HG02885 (cell line): ENCODE results near the gene LILRB3.
"Not testable (repeated sequence)": the region's sequence is repeated elsewhere in the genome, so short reads cannot be mapped to it uniquely, and the experiment has no call there.

Source experiments
- ATAC-seq: cut with Tn5 transposase; IDR thresholded peaks from one replicate; pipeline ENCODE4 v1.9.1; 2021; ENCODE audit warnings: mild to moderate bottlenecking; ENCODE audit not compliant: unreplicated experiment, poor library complexity

Gene LILRB3

DNA sequence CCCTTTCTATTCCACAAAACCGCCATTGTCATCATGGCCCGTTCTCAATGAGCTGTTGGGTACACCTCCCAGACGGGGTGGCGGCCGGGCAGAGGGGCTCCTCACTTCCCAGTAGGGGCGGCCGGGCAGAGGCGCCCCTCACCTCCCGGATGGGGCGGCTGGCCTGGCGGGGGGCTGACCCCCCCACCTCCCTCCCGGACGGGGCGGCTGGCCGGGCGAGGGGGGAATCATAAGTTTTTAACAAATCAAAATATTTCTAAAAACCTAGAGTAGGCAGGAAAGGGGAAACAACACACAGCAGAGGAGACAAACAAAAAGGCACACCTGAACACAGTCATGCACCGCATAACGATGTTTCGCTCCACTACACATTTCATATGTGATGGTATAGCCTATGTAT, 8.1 kb downstream of the LILRB3 start:
- ATAC-seq, result not testable (repeated sequence)

DNA sequence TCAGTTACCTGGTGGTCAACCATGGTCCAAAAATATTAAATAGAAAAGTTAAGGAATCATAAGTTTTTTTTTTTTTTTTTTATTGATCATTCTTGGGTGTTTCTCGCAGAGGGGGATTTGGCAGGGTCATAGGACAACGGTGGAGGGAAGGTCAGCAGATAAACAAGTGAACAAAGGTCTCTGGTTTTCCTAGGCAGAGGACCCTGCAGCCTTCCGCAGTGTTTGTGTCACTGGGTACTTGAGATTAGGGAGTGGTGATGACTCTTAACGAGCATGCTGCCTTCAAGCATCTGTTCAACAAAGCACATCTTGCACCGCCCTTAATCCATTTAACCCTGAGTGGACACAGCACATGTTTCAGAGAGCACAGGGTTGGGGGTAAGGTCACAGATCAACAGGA, 8.6 kb downstream of the LILRB3 start:
- not testable (repeated sequence) for ATAC-seq

DNA sequence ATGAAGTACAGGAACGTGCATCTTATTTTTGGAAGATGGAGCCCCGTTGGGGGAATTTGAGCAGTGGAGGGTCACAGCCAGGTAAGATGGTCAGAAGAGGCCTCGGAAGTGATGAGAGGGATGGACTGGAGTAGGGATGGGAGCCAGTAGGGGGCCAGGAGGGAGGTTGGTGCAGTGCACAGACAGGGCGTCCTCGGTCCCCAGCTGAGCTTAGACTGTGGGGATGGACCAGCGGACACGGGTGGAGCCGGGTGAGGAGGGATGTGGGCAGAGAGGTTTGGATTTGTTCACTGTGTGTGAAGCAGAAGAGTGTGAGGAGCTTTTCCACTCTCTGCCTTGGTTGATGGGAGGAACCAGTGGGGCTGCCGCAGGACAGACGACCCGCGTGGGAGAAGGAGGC, 11.6 kb downstream of the LILRB3 start:
- no peak for ATAC-seq

DNA sequence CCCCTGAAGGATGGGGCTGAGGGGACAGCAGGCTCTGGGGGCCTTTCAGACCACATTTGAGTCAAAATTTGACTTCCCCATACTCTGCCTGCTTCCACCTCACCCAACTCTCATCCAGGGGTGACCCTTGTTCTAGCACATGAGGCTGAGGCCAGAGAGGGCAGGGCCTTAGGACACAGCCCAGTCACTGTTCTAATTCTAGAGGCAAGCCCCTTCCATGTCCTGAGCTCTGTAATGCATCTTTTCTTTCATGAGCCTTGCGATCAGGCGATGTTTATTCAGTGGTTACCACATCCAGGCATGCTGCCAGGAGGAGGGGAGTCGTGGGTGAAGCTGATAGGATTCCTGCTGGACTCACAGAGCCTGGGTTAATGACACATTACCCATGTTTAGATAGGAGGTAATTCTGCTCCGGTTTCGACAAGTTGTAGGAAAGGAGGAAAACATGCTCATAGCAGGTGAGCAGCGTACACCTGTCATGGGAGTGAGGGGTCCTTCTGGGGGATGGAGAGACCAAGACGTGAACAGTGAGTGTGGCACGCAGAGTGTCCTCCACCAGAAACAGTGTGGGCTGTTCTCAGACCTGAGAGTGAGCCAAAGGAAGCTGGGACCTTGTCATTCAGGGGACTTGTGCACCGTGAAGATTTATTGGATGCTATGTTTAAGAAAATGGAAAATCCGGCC, 12.9 kb downstream of the LILRB3 start:
- no peak for ATAC-seq

DNA sequence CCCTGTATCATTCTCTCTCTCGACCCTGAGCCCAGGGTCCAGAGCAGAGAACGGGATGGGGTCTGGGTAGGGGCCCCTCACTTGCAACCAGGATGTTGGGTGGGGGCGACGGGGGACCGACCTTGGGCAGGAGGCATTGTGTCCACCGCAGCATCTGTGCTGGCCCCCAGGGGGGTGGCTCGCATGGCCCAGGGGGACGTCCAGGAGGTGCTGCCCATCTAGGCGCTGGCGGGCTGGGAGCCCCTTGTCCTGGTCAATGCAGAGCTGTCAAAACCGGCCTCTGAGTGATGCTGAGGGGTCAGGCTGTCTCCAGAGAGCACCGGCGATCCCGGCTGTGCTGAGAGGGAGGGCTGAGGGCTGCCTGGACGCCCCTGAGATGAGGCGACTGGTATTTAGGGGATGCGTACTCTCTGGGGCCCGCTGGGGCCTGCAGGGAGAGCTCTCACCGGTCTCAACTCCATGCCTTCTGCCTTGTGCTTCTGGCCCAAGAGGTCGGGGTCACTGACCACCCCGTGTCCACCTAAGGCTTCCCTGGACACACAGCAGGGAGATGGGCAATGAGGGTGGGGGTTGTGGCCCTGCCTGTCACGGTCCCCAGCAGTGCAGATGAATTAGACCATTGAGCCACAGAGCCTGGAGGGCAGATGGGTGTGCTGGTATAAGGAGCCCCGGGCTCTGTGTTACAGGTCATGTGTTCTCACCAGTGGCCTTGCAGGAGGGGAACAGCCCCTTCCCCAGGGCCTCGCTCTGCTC, 13.6 kb downstream of the LILRB3 start:
- no peak for ATAC-seq

DNA sequence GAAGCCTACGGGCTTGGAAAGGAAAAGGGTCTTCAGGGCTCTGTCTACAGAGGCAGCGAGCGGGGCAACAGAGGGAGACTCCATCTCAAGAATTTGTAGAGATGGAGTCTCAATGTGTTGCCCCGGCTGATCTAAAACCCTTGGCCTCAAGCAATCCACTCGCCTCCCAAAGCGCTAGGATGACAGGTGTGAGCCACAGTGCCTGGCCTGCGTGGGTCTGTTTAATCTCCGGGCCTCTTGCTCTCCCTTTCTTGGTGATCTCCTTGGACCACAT, 14.1 kb downstream of the LILRB3 start:
- ATAC-seq, result no peak

DNA sequence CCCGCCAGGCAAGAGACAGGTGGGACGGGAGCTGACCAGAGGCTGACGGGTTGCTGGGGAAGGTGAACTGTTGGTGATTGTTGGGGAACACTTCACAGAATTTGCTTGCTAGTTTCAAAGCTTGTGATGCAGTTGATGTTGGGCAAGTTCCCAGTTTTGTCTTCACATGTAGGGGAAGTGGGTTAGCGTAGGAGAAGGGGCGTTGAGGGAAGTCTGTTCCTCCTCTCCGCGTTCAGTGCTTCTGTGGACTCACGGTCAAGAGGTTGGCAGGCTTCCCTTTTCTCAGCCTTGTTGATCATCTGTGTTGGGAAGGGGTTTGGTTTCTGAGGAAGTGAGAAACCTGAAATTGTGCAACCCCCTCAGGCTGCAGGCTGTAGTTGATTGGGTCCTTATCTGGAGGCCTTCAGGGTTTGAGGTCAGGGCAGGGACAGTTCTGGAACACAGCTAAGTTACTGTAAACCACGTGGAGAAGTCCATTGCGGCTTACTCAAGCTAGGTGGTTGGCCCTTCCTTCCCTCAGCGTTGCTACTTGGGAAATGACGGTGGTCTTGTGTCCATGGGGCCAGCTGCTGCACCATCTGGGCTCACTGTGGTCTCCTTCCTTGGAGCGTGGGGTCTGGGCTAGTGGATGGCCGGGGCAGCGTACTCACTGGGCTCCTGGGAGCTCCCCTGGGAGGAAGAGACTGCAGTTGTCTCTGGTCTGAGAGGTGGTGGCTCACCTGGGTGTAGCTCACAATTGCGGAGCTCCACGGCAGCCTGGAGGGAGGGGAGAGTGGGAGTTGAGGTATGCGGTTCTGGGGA, 14.6 kb downstream of the LILRB3 start:
- peak; percentile 56 for ATAC-seq

DNA sequence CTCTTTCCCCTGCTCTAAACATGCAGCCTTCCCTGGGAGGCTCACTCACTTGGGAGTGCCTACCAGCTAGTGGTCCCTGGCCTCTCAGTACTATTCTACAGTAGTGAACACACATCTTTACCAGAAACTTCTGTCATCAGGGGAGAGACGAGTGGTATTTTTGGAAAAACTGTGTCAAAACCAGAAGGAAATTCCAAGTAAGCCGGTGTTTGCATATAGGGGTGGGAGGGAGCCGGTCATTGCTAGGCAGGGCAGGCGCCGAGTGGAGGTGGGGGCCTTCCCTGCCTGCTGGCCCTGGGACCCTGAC, 15.2 kb downstream of the LILRB3 start:
- no peak for ATAC-seq

DNA sequence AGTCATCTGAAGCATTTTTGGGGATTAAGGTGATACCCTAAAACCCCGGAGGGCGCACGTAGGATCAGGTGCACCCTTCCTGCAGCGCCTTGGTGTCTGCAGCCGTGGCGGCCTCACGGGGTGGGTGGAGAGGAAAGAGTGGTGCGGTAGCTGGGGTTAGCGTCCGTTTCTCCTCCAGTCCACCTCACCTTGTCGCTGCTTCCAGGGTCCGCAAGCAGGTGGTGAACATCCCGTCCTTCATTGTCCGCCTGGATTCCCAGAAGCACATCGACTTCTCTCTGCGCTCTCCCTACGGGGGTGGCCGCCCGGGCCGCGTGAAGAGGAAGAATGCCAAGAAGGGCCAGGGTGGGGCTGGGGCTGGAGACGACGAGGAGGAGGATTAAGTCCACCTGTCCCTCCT, 15.6 kb downstream of the LILRB3 start:
- ATAC-seq, result not testable (repeated sequence)

DNA sequence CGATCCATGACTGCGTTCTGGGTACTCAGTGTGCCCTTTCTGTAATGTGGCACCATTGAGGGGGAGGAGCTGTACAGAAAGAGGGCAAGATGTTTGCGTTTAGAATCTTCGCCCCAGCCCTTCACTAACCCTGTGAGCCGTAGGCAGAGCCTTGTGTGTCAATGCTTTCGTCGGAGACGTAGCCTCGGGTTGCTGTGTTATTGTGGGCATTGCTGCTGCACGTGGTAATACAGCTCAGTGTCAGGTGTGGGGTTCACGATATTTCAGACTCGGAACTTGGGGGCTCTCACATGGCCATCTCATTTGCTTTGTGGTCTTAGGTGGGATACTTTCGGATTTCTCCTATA, 16.0 kb downstream of the LILRB3 start:
- no peak for ATAC-seq

DNA sequence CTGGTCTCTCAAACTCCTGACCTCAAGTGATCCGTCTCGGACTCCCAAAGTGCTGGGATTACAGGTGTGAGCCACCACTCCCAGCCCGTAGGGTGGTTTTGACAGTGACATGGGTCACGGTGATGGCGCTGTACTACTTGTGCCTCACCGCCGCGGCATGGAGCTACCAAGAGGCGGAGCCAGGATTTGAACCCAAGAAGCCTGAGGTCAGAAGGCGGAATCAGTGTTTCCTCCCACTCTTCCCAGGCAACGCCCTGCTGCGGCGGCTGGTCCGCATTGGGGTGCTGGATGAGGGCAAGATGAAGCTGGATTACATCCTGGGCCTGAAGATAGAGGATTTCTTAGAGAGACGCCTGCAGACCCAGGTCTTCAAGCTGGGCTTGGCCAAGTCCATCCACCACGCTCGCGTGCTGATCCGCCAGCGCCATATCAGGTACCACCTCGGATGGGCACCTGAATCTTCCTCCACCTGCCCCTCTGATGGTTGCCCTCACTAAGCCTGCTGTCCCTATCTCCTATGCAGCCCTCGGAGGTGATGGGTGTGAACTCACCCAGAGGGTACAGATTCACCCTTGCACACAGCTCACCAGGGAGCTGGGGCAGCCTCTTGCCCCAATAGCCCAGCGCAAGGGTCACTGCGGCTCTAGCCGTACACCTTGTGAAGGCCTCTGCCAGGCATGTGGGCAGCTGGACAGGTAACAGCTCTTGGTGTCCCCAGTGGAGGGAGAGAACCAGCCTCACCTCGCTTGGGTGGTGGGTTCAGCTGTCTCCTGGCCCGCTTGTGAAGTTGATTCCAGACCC, 16.6 kb downstream of the LILRB3 start:
- ATAC-seq, result no peak

DNA sequence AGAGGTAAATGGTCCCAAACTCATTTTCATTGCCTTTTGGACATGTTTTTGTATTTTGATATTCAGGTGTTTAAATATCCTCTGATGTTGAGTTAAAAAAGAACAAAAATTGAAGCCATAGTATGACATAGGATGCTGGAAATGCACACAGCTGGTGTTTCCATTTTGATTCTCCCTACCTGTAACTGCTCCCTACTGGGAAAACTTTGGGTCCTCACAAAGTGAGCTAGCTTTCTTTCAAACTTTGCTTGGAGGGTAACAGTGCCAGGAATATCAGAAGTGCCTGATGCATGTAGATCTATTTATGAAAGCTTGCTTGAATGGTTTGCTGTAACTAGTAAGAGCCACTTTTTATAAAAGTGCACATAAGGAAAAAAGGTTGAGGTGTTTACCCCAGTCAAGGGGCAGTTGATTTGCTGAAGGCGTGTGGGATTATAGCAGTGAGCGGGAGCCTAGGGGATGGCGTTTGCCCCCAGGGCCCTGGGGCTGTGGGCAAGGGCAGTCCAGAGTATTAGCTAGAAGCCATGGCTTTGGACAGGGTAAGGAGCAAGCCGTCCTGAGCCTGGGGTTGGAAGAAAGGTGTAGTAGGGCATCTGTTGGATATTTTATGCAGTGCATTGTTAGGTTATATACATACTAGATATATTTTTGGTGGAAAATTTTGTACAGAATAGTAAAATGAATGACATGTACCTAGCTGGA, 17.9 kb downstream of the LILRB3 start:
- no peak for ATAC-seq

DNA sequence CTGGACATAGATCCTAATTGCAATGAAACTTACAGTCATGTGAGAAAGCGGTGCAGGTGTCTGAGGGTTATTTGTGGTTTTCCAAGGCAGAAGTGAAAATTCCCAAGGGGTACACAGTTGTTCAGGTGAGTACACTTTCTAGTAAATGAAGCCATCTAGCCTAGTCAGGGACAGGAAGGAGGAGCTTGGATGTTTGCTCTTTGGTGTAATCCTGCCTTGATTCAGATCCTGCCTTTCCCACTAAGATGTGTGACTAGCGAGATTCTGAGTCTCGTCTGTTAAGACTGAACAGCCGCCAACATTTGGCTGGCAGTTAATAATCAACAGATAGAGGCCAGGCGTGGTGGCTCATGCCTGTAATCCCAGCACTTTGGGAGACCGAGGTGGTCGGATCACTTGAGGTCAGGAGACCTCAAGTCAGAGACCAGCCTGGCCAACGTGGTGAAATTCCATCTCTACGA, 19.6 kb downstream of the LILRB3 start:
- ATAC-seq, result no peak

DNA sequence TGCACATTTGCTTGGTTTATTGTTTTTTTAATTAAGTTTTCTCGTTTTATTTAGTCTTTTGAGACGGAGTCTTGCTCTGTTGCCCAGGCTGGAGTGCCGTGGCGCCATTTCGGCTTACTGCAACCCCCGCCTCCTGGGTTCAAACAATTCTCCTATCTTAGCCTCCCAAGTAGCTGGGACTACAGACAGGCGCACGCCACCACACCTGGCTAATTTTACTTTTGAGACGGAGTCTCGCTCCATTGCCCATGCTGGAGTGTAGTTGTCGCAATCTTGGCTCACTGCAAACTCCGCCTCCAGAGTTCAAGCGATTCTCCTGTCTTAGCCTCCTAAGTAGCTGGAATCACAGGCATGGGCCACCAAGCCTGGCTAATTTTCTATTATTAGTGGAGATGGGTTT, 20.8 kb downstream of the LILRB3 start:
- no peak for ATAC-seq

DNA sequence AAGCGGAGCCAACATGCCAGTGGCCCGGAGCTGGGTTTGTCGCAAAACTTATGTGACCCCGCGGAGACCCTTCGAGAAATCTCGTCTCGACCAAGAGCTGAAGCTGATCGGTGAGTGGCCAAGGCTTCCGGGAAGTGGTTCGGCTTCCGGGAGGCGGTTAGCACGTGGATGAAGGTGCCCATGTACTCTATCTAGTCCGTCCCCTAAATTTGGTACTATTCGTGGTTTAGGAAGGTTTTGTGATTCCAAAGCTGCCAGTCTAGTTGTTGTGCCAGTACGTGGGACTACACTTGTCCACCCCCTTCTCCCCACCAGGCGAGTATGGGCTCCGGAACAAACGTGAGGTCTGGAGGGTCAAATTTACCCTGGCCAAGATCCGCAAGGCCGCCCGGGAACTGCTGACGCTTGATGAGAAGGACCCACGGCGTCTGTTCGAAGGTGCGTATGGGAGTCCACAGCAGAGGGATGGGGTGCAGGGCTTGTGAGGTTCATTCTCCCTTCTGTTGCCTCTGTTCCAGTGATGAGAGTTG, 21.6 kb downstream of the LILRB3 start:
- ATAC-seq, result no peak

DNA sequence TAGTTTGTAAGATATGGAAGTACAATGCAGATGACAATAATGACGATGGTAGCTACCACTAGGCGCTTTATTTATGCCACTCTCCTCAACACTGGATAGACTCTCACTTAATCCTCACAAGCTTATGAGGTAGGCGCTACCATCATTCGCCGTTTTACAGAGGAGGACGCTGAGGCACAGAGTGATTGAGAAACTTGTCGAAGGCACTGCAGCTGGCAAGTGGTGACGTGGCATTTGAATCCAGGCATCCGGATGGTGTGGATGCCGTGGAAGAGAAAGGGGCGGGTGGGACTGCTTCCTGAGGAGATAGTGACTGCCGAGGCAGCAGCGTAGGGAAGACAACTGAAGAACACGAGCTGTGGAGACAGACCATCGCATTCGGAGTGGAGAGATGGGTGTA, 23.4 kb downstream of the LILRB3 start:
- ATAC-seq, result no peak

DNA sequence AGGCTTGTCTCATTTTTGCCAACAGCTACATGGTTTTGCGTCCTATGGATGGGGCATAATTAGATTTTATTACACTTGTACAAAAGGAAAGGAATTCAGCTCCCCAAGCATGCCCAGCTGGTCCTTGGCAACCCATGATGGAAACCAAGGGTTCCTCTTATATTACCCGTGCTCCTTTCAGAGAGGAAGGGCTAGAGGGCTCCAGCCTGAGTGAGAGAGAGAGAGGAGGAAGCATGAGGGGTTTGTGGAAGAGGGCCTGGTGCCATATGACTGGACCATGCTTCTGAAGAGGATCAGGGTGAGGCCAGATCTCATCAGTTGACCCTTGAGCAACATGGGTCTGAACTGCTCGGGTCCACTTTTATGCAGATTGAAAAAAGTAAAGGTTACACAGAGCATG, 25.7 kb downstream of the LILRB3 start:
- no peak for ATAC-seq

DNA sequence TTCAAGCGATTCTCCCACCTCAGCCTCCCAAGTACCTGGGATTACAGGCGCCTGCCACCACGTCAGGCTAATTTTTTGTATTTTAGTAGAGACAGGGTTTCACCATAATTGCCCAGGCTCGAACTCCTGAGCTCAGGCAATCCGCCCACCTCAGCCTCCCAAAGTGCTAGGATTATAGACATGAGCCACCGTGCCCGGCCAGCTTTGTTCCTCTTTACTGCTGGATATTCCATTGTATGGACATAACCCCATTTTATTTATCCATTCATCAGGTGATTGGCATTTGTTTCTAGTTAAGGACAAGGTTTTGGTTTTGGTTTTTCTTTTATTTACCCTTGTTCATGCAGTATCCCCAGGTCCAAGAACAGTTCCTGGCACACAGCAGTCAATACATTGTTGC, 26.3 kb downstream of the LILRB3 start:
- ATAC-seq, result no peak

DNA sequence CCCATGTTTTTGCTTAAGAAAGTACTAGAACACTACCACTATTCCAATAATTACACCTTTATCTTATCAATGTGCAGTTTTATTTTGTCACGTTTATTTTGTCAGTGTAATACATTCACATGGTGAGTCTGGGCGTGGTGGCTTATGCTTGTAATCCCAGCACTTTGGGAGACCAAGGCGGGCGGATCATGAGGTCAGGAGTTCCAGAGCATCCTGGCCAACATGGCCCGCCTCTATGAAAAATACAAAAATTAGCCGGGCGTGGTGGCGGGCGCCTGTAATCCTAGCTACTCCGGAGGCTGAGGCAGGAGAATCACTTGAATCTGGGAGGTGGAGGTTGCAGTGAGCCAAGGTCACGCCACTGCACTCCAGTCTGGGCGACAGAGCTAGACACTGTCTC, 28.3 kb downstream of the LILRB3 start:
- ATAC-seq, result not testable (repeated sequence)

DNA sequence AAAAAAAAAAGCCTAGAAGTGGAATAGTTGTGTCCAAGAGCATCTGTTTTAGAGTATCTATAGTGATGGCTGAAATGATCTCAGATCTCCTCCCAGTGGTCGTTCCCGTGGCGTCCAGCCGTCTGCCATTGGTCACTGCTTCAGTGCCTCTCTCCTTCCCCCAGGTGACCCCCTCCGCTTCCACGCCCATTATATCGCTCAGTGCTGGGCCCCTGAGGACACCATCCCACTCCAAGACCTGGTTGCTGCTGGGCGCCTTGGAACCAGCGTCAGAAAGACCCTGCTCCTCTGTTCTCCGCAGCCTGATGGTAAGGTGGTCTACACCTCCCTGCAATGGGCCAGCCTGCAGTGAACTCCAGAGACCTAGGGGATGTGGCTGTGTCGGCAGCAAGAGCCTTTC, 29.8 kb downstream of the LILRB3 start:
- no peak for ATAC-seq
